Measurements from ENCODE around the gene PCDHB6.
"Not testable (repeated sequence)": the region's sequence is repeated elsewhere in the genome, so short reads cannot be mapped to it uniquely, and the experiment has no call there.

The PCDHB6 gene

DNA sequence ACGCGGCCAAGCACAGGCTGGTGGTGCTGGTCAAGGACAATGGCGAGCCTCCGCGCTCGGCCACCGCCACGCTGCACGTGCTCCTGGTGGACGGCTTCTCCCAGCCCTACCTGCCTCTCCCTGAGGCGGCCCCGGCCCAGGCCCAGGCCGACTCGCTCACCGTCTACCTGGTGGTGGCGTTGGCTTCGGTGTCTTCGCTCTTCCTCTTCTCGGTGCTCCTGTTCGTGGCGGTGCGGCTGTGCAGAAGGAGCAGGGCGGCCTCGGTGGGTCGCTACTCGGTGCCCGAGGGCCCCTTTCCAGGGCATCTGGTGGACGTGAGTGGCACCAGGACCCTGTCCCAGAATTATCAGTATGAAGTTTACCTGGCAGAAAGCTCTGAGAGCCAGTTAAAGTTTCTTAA is 8.0 kb downstream of the PCDHB6 start:
- not testable (repeated sequence) for DNase-seq (ENCODE audit: low read depth in 2 of 2)

- DNase-seq (ENCODE audit: low read depth in 2 of 2), result no peak
Observed at GRCh38 chr5:141172381-141173204, 22.7 kb downstream of the PCDHB6 start, which contains the start of gene PCDHB7. TSS of gene PCDHB7 (plus strand) at chr5:141172644. CDS start at chr5:141172836, 192 bp downstream.

DNA sequence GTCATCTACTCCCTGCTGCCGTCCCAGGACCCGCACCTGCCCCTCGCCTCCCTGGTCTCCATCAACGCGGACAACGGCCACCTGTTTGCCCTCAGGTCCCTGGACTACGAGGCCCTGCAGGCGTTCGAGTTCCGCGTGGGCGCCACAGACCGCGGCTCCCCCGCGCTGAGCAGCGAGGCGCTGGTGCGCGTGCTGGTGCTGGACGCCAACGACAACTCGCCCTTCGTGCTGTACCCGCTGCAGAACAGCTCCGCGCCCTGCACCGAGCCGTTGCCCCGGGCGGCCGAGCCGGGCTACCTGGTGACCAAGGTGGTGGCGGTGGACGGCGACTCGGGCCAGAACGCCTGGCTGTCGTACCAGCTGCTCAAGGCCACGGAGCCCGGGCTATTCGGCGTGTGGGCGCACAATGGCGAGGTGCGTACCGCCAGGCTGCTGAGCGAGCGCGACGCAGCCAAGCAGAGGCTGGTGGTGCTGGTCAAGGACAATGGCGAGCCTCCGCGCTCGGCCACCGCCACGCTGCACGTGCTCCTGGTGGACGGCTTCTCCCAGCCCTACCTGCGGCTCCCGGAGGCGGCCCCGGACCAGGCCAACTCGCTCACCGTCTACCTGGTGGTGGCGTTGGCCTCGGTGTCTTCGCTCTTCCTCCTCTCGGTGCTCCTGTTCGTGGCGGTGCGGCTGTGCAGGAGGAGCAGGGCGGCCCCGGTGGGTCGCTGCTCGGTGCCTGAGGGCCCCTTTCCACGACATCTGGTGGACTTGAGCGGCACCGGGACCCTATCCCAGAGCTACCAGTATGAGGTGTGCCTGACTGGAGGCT is 24.6 kb downstream of the PCDHB6 start:
- not testable (repeated sequence) for DNase-seq (ENCODE audit: low read depth in 2 of 2)

DNA sequence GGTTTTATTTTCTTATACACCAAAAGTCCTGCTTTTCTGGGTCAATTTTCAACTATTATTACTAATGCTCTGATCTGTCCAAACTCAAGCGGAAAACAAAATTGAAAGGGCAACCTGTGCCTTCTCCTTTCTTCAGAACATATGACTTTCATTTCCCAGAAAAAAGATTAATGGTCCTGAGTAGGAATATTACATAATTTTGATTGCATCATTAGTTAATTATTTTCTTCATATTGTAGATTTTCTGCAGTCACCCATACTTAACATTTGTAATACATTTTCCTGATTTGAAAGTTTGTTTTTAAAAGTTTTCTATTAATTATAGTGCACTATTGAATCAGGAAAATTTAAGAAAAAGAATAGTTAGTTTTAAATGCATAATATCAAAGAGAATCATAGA is 26.1 kb downstream of the PCDHB6 start:
- no peak for DNase-seq (ENCODE audit: low read depth in 2 of 2)

GRCh38 chr5:141177577-141178191 is 27.8 kb downstream of the PCDHB6 start, which contains the start of gene PCDHB8:
TSS of gene PCDHB8 (plus strand) at chr5:141177790. CDS start at chr5:141178035, 245 bp downstream.
- not testable (repeated sequence) for DNase-seq (ENCODE audit: low read depth in 2 of 2)

DNA sequence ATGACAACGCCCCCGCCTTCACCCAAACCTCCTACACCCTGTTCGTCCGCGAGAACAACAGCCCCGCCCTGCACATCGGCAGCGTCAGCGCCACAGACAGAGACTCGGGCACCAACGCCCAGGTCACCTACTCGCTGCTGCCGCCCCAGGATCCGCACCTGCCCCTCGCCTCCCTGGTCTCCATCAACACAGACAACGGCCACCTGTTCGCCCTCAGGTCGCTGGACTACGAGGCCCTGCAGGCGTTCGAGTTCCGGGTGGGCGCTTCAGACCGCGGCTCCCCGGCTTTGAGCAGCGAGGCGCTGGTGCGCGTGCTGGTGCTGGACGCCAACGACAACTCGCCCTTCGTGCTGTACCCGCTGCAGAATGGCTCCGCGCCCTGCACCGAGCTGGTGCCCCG is 29.5 kb downstream of the PCDHB6 start:
- DNase-seq (ENCODE audit: low read depth in 2 of 2), result not testable (repeated sequence)

GRCh38 chr5:141179876-141180275 is 30.0 kb downstream of the PCDHB6 start:
- not testable (repeated sequence) for DNase-seq (ENCODE audit: low read depth in 2 of 2)

- DNase-seq (ENCODE audit: low read depth in 2 of 2), result no peak
Observed at GRCh38 chr5:141180313-141180712, 30.5 kb downstream of the PCDHB6 start.

DNA sequence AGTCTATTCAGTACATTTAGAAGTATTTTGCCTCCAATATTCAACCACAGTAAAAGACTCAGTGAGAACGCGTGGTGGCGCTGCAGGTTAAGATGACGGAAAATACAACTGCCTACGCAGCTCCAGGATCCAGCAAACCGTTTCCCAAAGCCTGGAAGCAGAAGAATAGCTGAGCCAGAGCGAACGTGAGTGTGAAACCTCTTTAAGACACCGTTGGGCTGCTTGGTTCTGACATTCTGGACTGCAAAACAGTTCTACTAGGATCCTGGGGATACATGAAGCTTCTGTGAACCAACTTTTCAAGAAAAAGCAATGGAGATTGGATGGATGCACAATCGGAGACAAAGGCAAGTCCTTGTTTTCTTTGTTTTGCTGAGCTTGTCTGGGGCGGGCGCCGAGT is 32.4 kb downstream of the PCDHB6 start, which contains the start of gene PCDHB16:
TSS of gene PCDHB16 (plus strand) at position 140 of the 400 bp plus-strand sequence. CDS start at position 313, 173 bp downstream.
- no peak for DNase-seq (ENCODE audit: low read depth in 2 of 2)

- DNase-seq (ENCODE audit: low read depth in 2 of 2), result not testable (repeated sequence)
Observed at GRCh38 chr5:141184117-141184855, 34.4 kb downstream of the PCDHB6 start.

GRCh38 chr5:141186897-141187512 is 37.1 kb downstream of the PCDHB6 start, which contains the start of gene PCDHB9:
TSS of gene PCDHB9 (plus strand) at chr5:141187161. CDS start at chr5:141187319, 158 bp downstream.
- DNase-seq (ENCODE audit: low read depth in 2 of 2), result no peak

DNA sequence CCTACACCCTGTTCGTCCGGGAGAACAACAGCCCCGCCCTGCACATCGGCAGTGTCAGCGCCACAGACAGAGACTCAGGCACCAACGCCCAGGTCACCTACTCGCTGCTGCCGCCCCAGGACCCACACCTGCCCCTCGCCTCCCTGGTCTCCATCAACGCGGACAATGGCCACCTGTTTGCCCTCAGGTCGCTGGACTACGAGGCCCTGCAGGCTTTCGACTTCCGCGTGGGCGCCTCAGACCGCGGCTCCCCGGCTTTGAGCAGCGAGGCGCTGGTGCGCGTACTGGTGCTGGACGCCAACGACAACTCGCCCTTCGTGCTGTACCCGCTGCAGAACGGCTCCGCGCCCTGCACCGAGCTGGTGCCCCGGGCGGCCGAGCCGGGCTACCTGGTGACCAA is 38.8 kb downstream of the PCDHB6 start:
- DNase-seq (ENCODE audit: low read depth in 2 of 2), result not testable (repeated sequence)

DNA sequence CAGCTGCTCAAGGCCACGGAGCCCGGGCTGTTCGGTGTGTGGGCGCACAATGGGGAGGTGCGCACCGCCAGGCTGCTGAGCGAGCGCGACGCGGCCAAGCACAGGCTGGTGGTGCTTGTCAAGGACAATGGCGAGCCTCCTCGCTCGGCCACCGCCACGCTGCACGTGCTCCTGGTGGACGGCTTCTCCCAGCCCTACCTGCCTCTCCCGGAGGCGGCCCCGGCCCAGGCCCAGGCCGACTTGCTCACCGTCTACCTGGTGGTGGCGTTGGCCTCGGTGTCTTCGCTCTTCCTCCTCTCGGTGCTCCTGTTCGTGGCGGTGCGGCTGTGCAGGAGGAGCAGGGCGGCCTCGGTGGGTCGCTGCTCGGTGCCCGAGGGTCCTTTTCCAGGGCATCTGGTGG is 39.3 kb downstream of the PCDHB6 start:
- DNase-seq (ENCODE audit: low read depth in 2 of 2), result not testable (repeated sequence)

DNA sequence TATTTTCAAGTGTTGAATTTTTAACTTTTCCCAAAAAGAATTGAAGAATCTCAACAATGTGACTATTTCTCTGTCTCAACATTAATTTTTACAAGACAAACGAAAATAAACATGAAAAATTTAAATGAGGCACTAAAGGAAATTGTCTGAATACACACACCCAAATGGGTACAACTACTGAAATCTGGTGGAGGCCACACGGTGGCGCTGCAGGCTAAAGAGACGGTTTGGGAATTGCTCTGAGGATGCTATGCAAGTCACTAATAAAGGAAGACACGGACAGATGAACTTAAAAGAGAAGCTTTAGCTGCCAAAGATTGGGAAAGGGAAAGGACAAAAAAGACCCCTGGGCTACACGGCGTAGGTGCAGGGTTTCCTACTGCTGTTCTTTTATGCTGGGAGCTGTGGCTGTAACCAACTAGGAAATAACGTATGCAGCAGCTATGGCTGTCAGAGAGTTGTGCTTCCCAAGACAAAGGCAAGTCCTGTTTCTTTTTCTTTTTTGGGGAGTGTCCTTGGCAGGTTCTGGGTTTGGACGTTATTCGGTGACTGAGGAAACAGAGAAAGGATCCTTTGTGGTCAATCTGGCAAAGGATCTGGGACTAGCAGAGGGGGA is 42.4 kb downstream of the PCDHB6 start, which contains the start of gene PCDHB10:
TSS of gene PCDHB10 (plus strand) at position 244 of the 616 bp plus-strand sequence. CDS start at position 444, 200 bp downstream.
- DNase-seq (ENCODE audit: low read depth in 2 of 2), result no peak

DNA sequence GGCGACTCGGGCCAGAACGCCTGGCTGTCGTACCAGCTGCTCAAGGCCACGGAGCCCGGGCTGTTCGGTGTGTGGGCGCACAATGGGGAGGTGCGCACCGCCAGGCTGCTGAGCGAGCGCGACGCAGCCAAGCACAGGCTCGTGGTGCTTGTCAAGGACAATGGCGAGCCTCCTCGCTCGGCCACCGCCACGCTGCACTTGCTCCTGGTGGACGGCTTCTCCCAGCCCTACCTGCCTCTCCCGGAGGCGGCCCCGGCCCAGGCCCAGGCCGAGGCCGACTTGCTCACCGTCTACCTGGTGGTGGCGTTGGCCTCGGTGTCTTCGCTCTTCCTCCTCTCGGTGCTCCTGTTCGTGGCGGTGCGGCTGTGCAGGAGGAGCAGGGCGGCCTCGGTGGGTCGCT is 44.5 kb downstream of the PCDHB6 start:
- not testable (repeated sequence) for DNase-seq (ENCODE audit: low read depth in 2 of 2)

- DNase-seq (ENCODE audit: low read depth in 2 of 2), result no peak
Observed at GRCh38 chr5:141196363-141196762, 46.5 kb downstream of the PCDHB6 start.

DNA sequence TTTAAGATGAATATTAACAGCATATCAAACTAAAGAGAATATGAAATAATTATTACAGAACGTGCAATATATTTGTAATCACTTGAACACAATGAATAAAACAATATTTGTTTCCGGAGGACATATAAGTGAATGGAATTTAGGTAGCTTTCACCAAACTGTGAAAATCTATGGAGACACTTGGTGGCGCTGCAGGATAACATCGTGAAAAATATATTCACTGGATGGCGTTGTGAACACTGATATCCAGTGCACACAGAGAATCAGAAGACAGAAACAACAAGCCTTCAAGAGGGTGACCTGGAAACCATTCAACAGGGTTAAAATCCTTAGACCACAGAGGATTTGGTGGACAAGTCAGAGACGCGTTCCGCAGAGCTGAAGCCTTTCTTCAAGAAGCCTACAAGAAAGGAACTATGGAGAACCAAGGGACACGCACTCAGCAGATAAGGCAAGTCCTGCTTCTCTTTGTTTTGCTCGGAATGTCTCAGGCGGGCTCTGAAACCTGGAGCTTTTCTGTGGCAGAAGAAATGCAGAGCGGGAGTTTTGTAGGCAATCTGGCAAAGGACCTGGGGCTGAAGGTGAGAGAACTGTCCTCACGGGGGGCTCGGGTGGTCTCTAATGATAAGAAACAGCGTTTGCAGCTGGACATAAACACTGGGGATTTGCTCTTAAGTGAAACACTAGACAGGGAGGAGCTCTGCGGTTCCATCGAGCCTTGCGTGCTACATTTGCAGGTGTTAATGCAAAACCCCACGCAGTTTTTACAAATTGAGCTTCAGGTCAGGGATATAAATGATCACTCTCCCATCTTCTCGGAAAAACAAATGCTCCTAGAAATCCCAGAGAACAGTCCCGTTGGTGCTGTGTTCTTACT is 49.7 kb downstream of the PCDHB6 start, which contains the start of gene PCDHB11:
TSS of gene PCDHB11 (plus strand) at position 269 of the 877 bp plus-strand sequence. CDS start at position 417, 148 bp downstream.
- DNase-seq (ENCODE audit: low read depth in 2 of 2), result no peak

- not testable (repeated sequence) for DNase-seq (ENCODE audit: low read depth in 2 of 2)
Observed at GRCh38 chr5:141201126-141201525, 51.3 kb downstream of the PCDHB6 start.

DNA sequence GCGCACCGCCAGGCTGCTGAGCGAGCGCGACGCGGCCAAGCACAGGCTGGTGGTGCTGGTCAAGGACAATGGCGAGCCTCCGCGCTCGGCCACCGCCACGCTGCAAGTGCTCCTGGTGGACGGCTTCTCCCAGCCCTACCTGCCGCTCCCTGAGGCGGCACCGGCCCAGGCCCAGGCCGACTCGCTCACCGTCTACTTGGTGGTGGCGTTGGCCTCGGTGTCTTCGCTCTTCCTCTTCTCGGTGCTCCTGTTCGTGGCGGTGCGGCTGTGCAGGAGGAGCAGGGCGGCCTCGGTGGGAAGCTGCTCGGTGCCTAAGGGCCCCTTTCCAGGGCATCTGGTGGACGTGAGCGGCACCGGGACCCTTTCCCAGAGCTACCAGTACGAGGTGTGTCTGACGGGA is 51.8 kb downstream of the PCDHB6 start:
- DNase-seq (ENCODE audit: low read depth in 2 of 2), result not testable (repeated sequence)
